SH-SY5Y (cell line): Measurements from ENCODE around the gene CDK19.

Experiments
- GATA2 ChIP-seq: IDR thresholded peaks from 2 replicates; pipeline ENCODE4 v1.6.1; 2011; ENCODE audit warnings: mild to moderate bottlenecking, low read depth, low read length
- GATA3 ChIP-seq: IDR thresholded peaks from 2 replicates; pipeline ENCODE4 v1.6.1; 2011; ENCODE audit warnings: low read depth, mild to moderate bottlenecking, low read length, moderate library complexity

GRCh38 chr6:110566346-110567125 is 248.7 kb downstream of the CDK19 start:
- no peak for TF ChIP-seq GATA2
- TF ChIP-seq GATA3, result no peak
